ENCODE measurements around the gene ADAM12. TPM values are rescaled to one million over a fixed set of nuclear protein-coding genes. Genes with fewer than 3 reads are reported as not detected.

ADAM12 gene
- total RNA-seq, 1 donor from 2014 or later = 8.0 TPM

DNA sequence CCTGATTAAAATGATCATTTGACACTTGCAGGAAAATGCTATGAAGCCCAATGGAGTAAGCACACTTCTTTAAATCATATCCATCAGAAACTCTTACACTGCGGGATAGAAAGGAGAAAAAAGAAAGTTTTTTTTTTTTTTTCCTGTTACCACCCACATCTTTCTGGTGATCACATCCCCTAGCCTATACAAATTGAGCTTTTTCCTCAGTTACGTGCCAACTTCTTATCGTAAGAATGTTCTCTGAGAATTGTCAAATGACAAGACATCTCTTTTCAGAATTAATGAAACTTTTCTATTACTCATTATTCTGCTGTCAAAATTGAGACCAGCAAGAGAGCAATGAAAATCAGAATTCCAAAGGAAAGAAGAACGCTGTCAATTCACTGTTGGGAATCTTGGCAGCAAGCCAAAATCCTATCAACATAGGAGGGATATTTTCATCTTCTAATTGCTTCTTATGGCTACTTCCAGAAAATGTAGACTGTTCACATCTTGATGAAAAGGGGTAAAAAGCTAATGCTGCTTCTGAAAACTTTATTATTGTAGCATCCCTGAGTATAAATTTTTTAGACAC is 179.5 kb downstream of the ADAM12 start:
- H3K9ac ChIP-seq = no peak overlapping the region
- H3K27me3 Mint-ChIP-seq (ENCODE audit: insufficient read depth, low read depth) = peaks cover 5% of the 10 kb centered on the region
- no peak overlapping the region for H3K4me3 ChIP-seq
- no peak overlapping the region for H2AFZ ChIP-seq (replicated peaks)
- H3K79me2 ChIP-seq (ENCODE audit: low read depth) = no peaks in the 10 kb centered on the region
- no peak overlapping the region for H3K27ac ChIP-seq
- peaks cover 9% of the 10 kb centered on the region for H3K4me1 Mint-ChIP-seq
- no peaks in the 10 kb centered on the region for H3K4me1 ChIP-seq
- H3K9me3 Mint-ChIP-seq = peaks cover 3% of the 10 kb centered on the region
- no peaks in the 10 kb centered on the region for H3K36me3 ChIP-seq
- no peak overlapping the region for H3K27ac Mint-ChIP-seq
- H3K9me3 ChIP-seq (ENCODE audit: low read depth) = no peaks in the 10 kb centered on the region
- H3K36me3 Mint-ChIP-seq = no peaks in the 10 kb centered on the region
- H3K4me2 ChIP-seq = no peak overlapping the region
- no peak for TF ChIP-seq EZH2 (IDR thresholded peaks at IDR 0.05)
- no peak for TF ChIP-seq EZH2phosphoT487 (IDR thresholded peaks at IDR 0.05)
- TF ChIP-seq CTCF (IDR thresholded peaks at IDR 0.05) = no peak
- no peak overlapping the region for H3K4me3 Mint-ChIP-seq
- H3F3A ChIP-seq (ENCODE audit: low read depth) = no peaks in the 10 kb centered on the region
- H3K27me3 ChIP-seq = no peaks in the 10 kb centered on the region
- no peaks in the 10 kb centered on the region for H4K20me1 ChIP-seq (ENCODE audit: low read depth)
- no peak for DNase-seq (ENCODE audit: low spot score)

DNA sequence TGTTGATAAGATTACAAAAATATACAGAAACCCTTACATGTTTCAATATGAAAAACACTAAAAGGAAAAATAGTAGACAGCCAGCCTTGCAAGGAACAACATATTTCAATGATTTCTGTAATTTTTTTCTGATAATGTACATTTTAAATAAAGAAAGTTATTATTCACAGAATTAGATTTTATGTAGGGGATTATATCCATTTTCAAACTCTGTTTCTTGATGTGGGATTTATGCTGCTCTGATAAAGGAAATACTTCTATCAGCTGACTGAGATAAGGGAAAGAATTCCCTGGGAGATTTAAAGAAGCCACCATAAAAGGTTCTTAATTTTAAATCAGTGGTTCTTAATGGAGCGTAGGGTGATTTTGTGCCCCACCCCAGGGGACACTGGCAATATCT is 180.4 kb downstream of the ADAM12 start:
- Mint-ChIP-seq H3K4me1 (peaks cover 9% of the 10 kb centered on the region), H3K36me3 (no peaks in the 10 kb centered on the region), H3K4me3 (no peak overlapping the region), H3K27me3 (ENCODE audit: insufficient read depth, low read depth) (peaks cover 5% of the 10 kb centered on the region), H3K9me3 (peaks cover 3% of the 10 kb centered on the region), H3K27ac (no peak overlapping the region)
- Histone ChIP-seq H3K27ac (no peak overlapping the region), H3K27me3 (no peaks in the 10 kb centered on the region), H3K4me2 (no peak overlapping the region), H3K79me2 (ENCODE audit: low read depth) (no peaks in the 10 kb centered on the region), H2AFZ (replicated peaks) (no peak overlapping the region), H3K4me3 (no peak overlapping the region), H3F3A (ENCODE audit: low read depth) (no peaks in the 10 kb centered on the region), H4K20me1 (ENCODE audit: low read depth) (no peaks in the 10 kb centered on the region), H3K4me1 (no peaks in the 10 kb centered on the region), H3K9ac (no peak overlapping the region), H3K9me3 (ENCODE audit: low read depth) (no peaks in the 10 kb centered on the region), H3K36me3 (no peaks in the 10 kb centered on the region)
- TF ChIP-seq CTCF (IDR thresholded peaks at IDR 0.05) (no peak), EZH2 (IDR thresholded peaks at IDR 0.05) (no peak), EZH2phosphoT487 (IDR thresholded peaks at IDR 0.05) (no peak)
- no peak for DNase-seq (ENCODE audit: low spot score)

DNA sequence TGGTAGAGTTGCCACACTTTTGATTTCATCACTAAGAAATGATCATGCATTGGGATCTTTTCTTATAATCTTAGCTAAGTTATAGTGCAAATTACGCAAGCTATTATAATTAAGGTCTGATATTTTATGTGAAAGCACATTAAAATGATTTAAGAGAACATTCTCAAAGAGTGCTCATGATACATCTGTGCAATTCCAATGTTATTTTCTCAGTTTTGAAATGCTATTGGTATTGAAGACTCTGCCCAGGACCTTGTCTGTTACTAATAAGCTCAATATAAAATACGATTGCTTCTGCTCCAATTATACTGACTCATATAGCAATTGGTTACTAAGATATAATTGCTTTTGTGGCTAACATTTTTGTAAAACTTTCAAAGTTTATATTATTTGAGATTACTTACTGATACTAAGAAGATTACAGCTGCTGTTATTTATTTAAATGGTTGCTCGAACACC is 180.9 kb downstream of the ADAM12 start:
- Histone ChIP-seq H3K9ac (no peak overlapping the region), H4K20me1 (ENCODE audit: low read depth) (no peaks in the 10 kb centered on the region), H3K36me3 (no peaks in the 10 kb centered on the region), H3K9me3 (ENCODE audit: low read depth) (no peaks in the 10 kb centered on the region), H3K79me2 (ENCODE audit: low read depth) (no peaks in the 10 kb centered on the region), H2AFZ (replicated peaks) (no peak overlapping the region), H3K4me3 (no peak overlapping the region), H3K4me2 (no peak overlapping the region), H3K27me3 (no peaks in the 10 kb centered on the region), H3K27ac (no peak overlapping the region), H3K4me1 (no peaks in the 10 kb centered on the region), H3F3A (ENCODE audit: low read depth) (no peaks in the 10 kb centered on the region)
- peaks cover 9% of the 10 kb centered on the region for H3K4me1 Mint-ChIP-seq
- H3K27me3 Mint-ChIP-seq (ENCODE audit: insufficient read depth, low read depth) = peaks cover 5% of the 10 kb centered on the region
- no peak for DNase-seq (ENCODE audit: low spot score)
- H3K36me3 Mint-ChIP-seq = no peaks in the 10 kb centered on the region
- no peak overlapping the region for H3K4me3 Mint-ChIP-seq
- TF ChIP-seq EZH2phosphoT487 (IDR thresholded peaks at IDR 0.05) (no peak), EZH2 (IDR thresholded peaks at IDR 0.05) (no peak), CTCF (IDR thresholded peaks at IDR 0.05) (no peak)
- H3K27ac Mint-ChIP-seq = no peak overlapping the region
- H3K9me3 Mint-ChIP-seq = peaks cover 3% of the 10 kb centered on the region
